GM12801 (cell line): ENCODE results near the gene TP53AIP1.

Experiments
- TF ChIP-seq, protein P1 (sequence below): IDR thresholded peaks from one replicate; pipeline ENCODE4 v1.5.1; 2011; ENCODE audit warnings: control low read depth; ENCODE audit not compliant: insufficient read length; ENCODE audit errors: extremely low read depth

Gene TP53AIP1, protein sequence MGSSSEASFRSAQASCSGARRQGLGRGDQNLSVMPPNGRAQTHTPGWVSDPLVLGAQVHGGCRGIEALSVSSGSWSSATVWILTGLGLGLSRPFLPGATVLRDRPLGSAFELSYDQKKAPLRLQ

DNA sequence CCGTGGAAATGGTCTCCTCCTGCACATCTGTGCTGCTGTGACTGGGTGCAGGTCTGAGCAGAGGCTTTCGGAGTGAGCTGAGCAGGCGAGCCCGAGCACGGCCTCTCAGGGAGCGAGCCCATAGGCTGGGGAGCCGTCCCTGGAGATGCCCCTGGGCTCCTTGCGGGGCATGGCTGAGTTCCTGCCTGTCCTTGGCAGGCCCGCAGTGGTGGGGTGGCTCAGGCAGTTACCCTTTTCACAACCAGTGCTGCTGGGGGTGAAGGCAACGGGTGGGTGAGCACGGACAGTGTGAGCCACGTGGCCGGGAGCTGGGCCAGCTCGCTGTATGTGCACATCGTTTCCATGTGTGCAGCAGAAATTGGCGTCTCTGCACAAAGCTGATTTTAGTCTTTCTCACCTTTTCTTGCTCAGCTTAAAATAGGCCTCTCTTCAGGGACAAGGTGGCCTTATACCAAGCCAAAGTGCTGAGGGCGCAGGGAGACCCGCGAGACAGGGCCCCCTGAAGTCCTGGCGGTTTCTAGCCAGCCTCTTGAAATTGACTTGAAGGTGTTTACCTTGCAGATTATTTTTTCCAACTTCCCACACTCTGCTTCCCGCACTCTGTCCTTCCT is at the start of gene TP53AIP1:
TSS of gene TP53AIP1 (minus strand) at position 55 of the 611 bp plus-strand sequence. CDS start 5,053 bp downstream, outside the sequence.
- TF ChIP-seq, protein P1, sequence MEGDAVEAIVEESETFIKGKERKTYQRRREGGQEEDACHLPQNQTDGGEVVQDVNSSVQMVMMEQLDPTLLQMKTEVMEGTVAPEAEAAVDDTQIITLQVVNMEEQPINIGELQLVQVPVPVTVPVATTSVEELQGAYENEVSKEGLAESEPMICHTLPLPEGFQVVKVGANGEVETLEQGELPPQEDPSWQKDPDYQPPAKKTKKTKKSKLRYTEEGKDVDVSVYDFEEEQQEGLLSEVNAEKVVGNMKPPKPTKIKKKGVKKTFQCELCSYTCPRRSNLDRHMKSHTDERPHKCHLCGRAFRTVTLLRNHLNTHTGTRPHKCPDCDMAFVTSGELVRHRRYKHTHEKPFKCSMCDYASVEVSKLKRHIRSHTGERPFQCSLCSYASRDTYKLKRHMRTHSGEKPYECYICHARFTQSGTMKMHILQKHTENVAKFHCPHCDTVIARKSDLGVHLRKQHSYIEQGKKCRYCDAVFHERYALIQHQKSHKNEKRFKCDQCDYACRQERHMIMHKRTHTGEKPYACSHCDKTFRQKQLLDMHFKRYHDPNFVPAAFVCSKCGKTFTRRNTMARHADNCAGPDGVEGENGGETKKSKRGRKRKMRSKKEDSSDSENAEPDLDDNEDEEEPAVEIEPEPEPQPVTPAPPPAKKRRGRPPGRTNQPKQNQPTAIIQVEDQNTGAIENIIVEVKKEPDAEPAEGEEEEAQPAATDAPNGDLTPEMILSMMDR, result no peak

DNA sequence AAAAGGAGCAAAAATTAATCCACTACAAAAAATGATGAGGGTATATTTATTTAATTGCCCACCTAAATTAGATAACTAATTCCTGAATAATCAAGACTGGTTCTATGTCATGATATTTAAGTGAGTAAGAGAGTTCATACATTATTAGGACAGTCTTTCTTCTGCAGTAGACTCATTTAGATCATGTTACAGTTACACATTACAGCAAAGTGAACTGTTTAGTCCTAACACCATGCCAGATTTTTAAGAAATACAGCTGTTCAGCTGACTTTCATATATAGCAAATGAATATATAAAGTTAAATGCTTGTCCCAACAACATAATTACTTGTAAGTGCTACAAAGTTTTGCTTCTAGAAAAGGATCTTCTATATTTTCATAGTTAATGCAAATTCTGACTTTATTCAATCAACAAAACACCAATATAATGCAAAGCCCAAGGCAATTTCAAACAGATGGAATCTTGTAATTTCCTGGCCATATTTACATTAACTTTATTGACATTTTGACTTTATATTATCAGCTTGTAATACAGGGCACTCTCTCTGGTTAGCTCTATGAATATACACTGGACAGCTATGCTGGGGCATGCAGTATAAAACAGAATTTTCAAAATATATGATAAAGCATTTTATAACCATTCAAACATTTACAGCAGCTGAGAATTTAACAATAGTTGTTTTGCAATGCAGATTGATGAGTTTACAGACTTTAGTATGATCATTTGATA is 45.7 kb upstream of the TP53AIP1 start:
- TF ChIP-seq, protein P1, result no peak

DNA sequence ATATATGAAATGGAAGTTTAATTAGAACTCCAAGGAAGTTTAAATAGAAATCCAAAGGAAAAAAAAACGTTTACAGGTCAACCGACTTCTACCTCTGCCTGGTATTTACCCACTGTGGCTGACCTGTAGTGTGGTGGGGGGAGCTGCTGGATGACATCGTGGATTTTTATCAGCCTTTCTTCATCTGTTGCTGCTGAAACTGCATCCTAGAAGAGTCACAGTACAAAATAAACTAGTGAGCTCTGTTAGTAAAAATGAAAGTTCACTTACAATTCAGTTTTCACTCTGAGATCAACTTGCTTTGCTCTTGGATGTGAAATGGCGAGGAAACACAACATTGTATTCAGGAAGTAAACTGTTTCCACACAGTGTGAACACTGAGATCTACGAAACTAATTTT is 43.2 kb upstream of the TP53AIP1 start:
- TF ChIP-seq, protein P1, result no peak

DNA sequence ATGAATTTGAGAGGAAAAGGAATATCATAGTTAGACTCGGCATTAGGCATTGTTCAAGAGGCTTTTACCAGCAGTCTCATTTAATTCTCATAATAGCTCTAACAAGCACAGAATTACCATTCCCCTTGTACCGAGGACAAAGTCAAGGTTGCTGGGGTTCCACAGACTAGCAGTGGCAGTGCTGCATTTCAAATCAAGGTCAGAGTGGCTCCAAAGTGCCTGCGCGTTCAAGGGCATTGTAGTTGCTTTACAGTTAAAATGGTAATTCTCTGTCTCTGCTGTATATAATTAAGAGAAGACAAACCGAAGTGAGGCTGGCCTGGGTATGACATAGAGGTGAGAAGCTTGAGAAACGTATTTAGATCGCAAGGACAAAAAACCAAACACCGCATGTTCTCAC is 40.4 kb upstream of the TP53AIP1 start:
- TF ChIP-seq, protein P1, result no peak

DNA sequence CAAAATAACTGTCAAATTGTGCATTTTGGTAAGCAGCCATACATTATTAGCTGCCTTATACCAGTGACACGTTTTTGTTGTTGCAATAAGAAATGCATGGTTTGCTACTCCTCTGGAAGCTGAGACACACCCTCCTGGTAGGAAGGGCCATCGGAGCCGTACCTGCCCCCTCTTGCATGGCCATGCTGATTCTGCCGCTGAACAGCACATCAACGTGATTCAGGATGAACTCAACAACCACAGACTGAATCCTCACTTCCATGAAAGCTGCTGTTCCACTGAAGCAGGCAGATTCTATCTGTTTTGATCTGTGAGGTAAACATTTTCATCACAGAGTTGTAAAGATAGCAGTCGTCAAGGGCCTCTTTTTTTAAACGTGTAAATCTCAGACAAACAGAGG is 38.6 kb upstream of the TP53AIP1 start:
- TF ChIP-seq, protein P1, result no peak

DNA sequence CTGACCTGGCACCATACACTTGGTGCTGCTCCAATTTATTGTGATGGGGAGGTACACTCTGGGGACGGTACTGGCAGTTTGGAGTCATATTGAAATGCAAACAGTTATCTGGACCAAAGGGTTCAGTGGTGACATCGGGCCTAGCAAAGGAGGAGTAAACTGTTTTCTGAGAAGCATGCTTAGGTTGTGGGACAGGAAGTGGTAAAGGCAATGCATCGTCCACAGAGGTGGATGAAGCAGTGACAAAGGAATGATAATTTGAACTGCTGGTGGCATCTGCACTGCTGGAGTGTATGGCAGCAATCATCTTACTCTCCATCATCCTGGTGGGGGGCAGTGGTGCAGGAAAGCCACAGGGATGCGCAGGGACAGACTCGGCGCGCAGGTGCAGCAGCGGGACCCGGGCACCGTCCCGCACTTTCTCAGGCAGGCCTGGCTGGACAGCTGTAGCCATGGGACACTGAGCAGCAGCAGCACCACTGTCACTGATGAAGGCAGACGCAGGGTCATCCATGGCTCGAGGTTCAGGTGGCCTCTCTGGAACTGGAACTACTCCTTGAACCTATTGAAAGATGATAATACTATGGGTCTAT is 28.0 kb upstream of the TP53AIP1 start:
- TF ChIP-seq, protein P1, result no peak

DNA sequence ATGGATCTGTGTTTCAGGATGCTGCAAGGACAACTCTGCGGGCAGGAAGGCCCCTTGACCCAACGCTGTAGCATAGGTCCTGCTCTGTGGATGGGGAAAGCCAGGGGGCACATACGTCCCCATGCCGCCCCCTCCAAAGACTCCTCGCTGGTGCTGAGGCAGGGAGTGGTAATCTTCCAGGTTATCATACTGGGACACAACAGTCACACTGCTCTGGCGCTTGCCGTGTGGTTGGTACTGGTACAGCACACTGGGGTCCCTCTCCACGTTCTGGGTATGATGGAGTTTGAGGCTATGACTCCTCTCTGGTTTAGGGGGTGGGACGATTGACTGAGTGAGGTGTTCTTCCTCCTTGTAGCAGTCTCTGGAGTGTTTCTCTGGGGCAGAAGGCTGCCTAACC is 26.2 kb upstream of the TP53AIP1 start:
- TF ChIP-seq, protein P1, result no peak
